Activated CD4-positive, alpha-beta T cell treated with anti-CD3 and anti-CD28 coated beads for 36 hours (primary cell): Measurements from ENCODE around the gene SLC22A13. TPM values are rescaled to one million over a fixed set of nuclear protein-coding genes. Genes with fewer than 3 reads are reported as not detected.

ENCODE experiments used
- ATAC-seq: fragments of 200-7000 bp; cut with Tn5 transposase; one replicate; pipeline ENCODE4 v1.10.0; 2021; ENCODE audit warnings: mild to moderate bottlenecking, moderate library complexity
- CTCF ChIA-PET: fragments of 350-600 bp; sonication (Branson Sonifier 250); formaldehyde crosslinking; loops from one replicate; lab custom pipeline; 2021; ENCODE audit warnings: antibody characterized with exemption; lab: Charles Lee
- POLR2A ChIA-PET: fragments of 350-600 bp; sonication (Branson Sonifier 250); formaldehyde crosslinking; loops from one replicate; lab custom pipeline; 2021; ENCODE audit warnings: antibody characterized with exemption, inconsistent platforms; lab: Charles Lee
- DNase-seq: peaks from one replicate; pipeline ENCODE4 v3.0.0-alpha.2; 2020
- H3K27ac Mint-ChIP-seq: one replicate; pipeline ENCODE4 v1.8.0; 2021; ENCODE audit warnings: mixed read lengths
- H3K27me3 Mint-ChIP-seq: one replicate; pipeline ENCODE4 v1.8.0; 2021; ENCODE audit warnings: mixed read lengths
- H3K36me3 Mint-ChIP-seq: one replicate; pipeline ENCODE4 v1.8.0; 2021; ENCODE audit warnings: low read depth, mixed read lengths
- H3K4me1 Mint-ChIP-seq: one replicate; pipeline ENCODE4 v1.8.0; 2021; ENCODE audit warnings: mixed read lengths
- H3K4me3 Mint-ChIP-seq: one replicate; pipeline ENCODE4 v1.8.0; 2021; ENCODE audit warnings: mild to moderate bottlenecking, moderate library complexity, mixed read lengths
- H3K9me3 Mint-ChIP-seq: one replicate; pipeline ENCODE4 v1.8.0; 2021; ENCODE audit warnings: low read depth, mixed read lengths
- intact Hi-C, 2 experiments: fragments of 100-400 bp; cut with DNase I in 1 of 2; cut with micrococcal nuclease in 1 of 2; formaldehyde crosslinking; loops; one replicate each; pipeline versions ENCODE4 v1.14.2 to v1.15.1; 2022 to 2024; cut with DNase I, micrococcal nuclease
- total RNA-seq, 2 experiments: library from RNA; stranded (reverse); gene quantifications; one replicate each; pipeline ENCODE4 v1.2.3, GENCODE V29; 2021

The SLC22A13 gene
- under 1 TPM; 0.21 TPM for total RNA-seq

GRCh38 chr3:38265604-38266307 lies at the start of gene SLC22A13:
TSS of gene SLC22A13 (plus strand) at chr3:38265812. CDS start at chr3:38265861, 49 bp downstream.
- ChIA-PET CTCF (no interaction called here), POLR2A (interaction anchor here (0.5 kb wide), 1 partner anchor 120 kb away, joined by 3 read pairs; no protein-coding TSS in a partner anchor)
- peaks cover 19% of the 10 kb centered on the region for H3K4me1 Mint-ChIP-seq
- ATAC-seq (no peak), DNase-seq (no peak)
- peaks cover 3% of the 10 kb centered on the region for H3K36me3 Mint-ChIP-seq
- intact Hi-C loops: no loop called here
- H3K27me3 Mint-ChIP-seq: no peaks in the 10 kb centered on the region
- no peak within 1 kb of the TSS for H3K27ac Mint-ChIP-seq
- H3K9me3 Mint-ChIP-seq: no peaks in the 10 kb centered on the region
- no peak within 1 kb of the TSS for H3K4me3 Mint-ChIP-seq

- intact Hi-C loops: no loop called here
- Mint-ChIP-seq H3K27me3 (no peaks in the 10 kb centered on the region), H3K4me3 (no peak overlapping the region), H3K9me3 (no peaks in the 10 kb centered on the region), H3K4me1 (peaks cover 11% of the 10 kb centered on the region), H3K36me3 (peaks cover 37% of the 10 kb centered on the region), H3K27ac (no peak overlapping the region)
- CTCF ChIA-PET: interaction anchor here (0.9 to 1.0 kb wide), 2 partner anchors 16 to 27 kb away, joined by 3 read pairs; no protein-coding TSS in a partner anchor
- ATAC-seq: no peak
- POLR2A ChIA-PET: no interaction called here
- DNase-seq: no peak
These were observed 45.9 kb upstream of the SLC22A13 start for GRCh38 chr3:38219609-38220197.

GRCh38 chr3:38221005-38221404 lies 44.6 kb upstream of the SLC22A13 start:
- intact Hi-C loops: no loop called here
- ATAC-seq (peak; percentile 82), DNase-seq (no peak)
- Mint-ChIP-seq H3K27me3 (no peaks in the 10 kb centered on the region), H3K36me3 (peaks cover 45% of the 10 kb centered on the region), H3K4me1 (peaks cover 11% of the 10 kb centered on the region), H3K4me3 (no peak overlapping the region), H3K9me3 (no peaks in the 10 kb centered on the region), H3K27ac (no peak overlapping the region)
- CTCF ChIA-PET: no interaction called here
- POLR2A ChIA-PET: no interaction called here

GRCh38 chr3:38222032-38222634 lies 43.5 kb upstream of the SLC22A13 start:
- intact Hi-C loops: no loop called here
- ATAC-seq: no peak
- Mint-ChIP-seq H3K4me3 (no peak overlapping the region), H3K36me3 (peaks cover 40% of the 10 kb centered on the region), H3K4me1 (peaks cover 15% of the 10 kb centered on the region), H3K27ac (no peak overlapping the region), H3K27me3 (no peaks in the 10 kb centered on the region), H3K9me3 (no peaks in the 10 kb centered on the region)
- ChIA-PET POLR2A (no interaction called here), CTCF (interaction anchor here (0.8 kb wide), 1 partner anchor 110 kb away, joined by 3 read pairs; no protein-coding TSS in a partner anchor)
- no peak for DNase-seq

GRCh38 chr3:38224357-38224756 lies 41.3 kb upstream of the SLC22A13 start:
- CTCF ChIA-PET: interaction anchor here (0.7 to 1.6 kb wide), 2 partner anchors 13 to 712 kb away, joined by 3 read pairs; no protein-coding TSS in a partner anchor
- H3K27ac Mint-ChIP-seq: no peak overlapping the region
- no peaks in the 10 kb centered on the region for H3K9me3 Mint-ChIP-seq
- peaks cover 39% of the 10 kb centered on the region for H3K36me3 Mint-ChIP-seq
- H3K4me1 Mint-ChIP-seq: peaks cover 20% of the 10 kb centered on the region
- no peak overlapping the region for H3K4me3 Mint-ChIP-seq
- H3K27me3 Mint-ChIP-seq: no peaks in the 10 kb centered on the region
- no peak for ATAC-seq
- intact Hi-C loops: no loop called here
- DNase-seq: no peak
- POLR2A ChIA-PET: no interaction called here

- ATAC-seq (peak; percentile 42), DNase-seq (no peak)
- POLR2A ChIA-PET: interaction anchor here (0.6 kb wide), 1 partner anchor 41 kb away, joined by 4 read pairs; no protein-coding TSS in a partner anchor
- Mint-ChIP-seq H3K9me3 (no peaks in the 10 kb centered on the region), H3K27ac (no peak overlapping the region), H3K27me3 (no peaks in the 10 kb centered on the region), H3K36me3 (peaks cover 55% of the 10 kb centered on the region), H3K4me3 (no peak overlapping the region), H3K4me1 (peaks cover 9% of the 10 kb centered on the region)
- CTCF ChIA-PET: interaction anchor here (0.5 to 0.8 kb wide), 2 partner anchors 8 to 44 kb away, joined by 3 read pairs; no protein-coding TSS in a partner anchor
- intact Hi-C loops: no loop called here
These were observed 39.3 kb upstream of the SLC22A13 start for GRCh38 chr3:38226273-38226672.

GRCh38 chr3:38227989-38228388 lies 37.6 kb upstream of the SLC22A13 start:
- Mint-ChIP-seq H3K4me1 (peaks cover 9% of the 10 kb centered on the region), H3K9me3 (no peaks in the 10 kb centered on the region), H3K27me3 (no peaks in the 10 kb centered on the region), H3K4me3 (no peak overlapping the region), H3K27ac (no peak overlapping the region), H3K36me3 (peaks cover 54% of the 10 kb centered on the region)
- intact Hi-C loops: no loop called here
- POLR2A ChIA-PET: no interaction called here
- DNase-seq (no peak), ATAC-seq (peak; percentile 57)
- CTCF ChIA-PET: interaction anchor here (1.3 kb wide), 1 partner anchor 14 kb away, joined by 3 read pairs; no protein-coding TSS in a partner anchor

GRCh38 chr3:38229036-38229435 lies 36.6 kb upstream of the SLC22A13 start:
- intact Hi-C loops: no loop called here
- no peaks in the 10 kb centered on the region for H3K27me3 Mint-ChIP-seq
- ChIA-PET CTCF (no interaction called here), POLR2A (interaction anchor here (0.8 kb wide), 1 partner anchor 45 kb away, joined by 7 read pairs; no protein-coding TSS in a partner anchor)
- ATAC-seq: no peak
- no peak overlapping the region for H3K4me3 Mint-ChIP-seq
- no peaks in the 10 kb centered on the region for H3K9me3 Mint-ChIP-seq
- peaks cover 9% of the 10 kb centered on the region for H3K4me1 Mint-ChIP-seq
- peaks cover 56% of the 10 kb centered on the region for H3K36me3 Mint-ChIP-seq
- no peak overlapping the region for H3K27ac Mint-ChIP-seq
- no peak for DNase-seq

- ChIA-PET CTCF (interaction anchor here (0.6 to 1.0 kb wide), 2 partner anchors 265 to 1335 kb away, joined by 3 read pairs; no protein-coding TSS in a partner anchor), POLR2A (no interaction called here)
- Mint-ChIP-seq H3K27ac (no peak overlapping the region), H3K9me3 (peaks cover 16% of the 10 kb centered on the region), H3K4me3 (no peak overlapping the region), H3K4me1 (no peaks in the 10 kb centered on the region), H3K27me3 (no peaks in the 10 kb centered on the region), H3K36me3 (peaks cover 68% of the 10 kb centered on the region)
- no peak for DNase-seq
- intact Hi-C loops: no loop called here
- ATAC-seq: no peak
These were observed 32.9 kb upstream of the SLC22A13 start for GRCh38 chr3:38232701-38233100.

- POLR2A ChIA-PET: no interaction called here
- CTCF ChIA-PET: no interaction called here
- Mint-ChIP-seq H3K4me3 (no peak overlapping the region), H3K27ac (no peak overlapping the region), H3K9me3 (peaks cover 27% of the 10 kb centered on the region), H3K36me3 (peaks cover 84% of the 10 kb centered on the region), H3K27me3 (no peaks in the 10 kb centered on the region), H3K4me1 (no peaks in the 10 kb centered on the region)
- intact Hi-C loops: no loop called here
- ATAC-seq (no peak), DNase-seq (no peak)
These were observed 30.1 kb upstream of the SLC22A13 start for GRCh38 chr3:38235466-38235865.

- peaks cover 75% of the 10 kb centered on the region for H3K36me3 Mint-ChIP-seq
- ATAC-seq: no peak
- H3K27ac Mint-ChIP-seq: no peak overlapping the region
- H3K4me1 Mint-ChIP-seq: no peaks in the 10 kb centered on the region
- H3K4me3 Mint-ChIP-seq: no peak overlapping the region
- CTCF ChIA-PET: interaction anchor here (0.7 to 1.7 kb wide), 4 partner anchors 18 to 122 kb away, joined by 3 to 6 read pairs (median 4); no protein-coding TSS in a partner anchor
- intact Hi-C loops: no loop called here
- DNase-seq: no peak
- H3K27me3 Mint-ChIP-seq: no peaks in the 10 kb centered on the region
- peaks cover 27% of the 10 kb centered on the region for H3K9me3 Mint-ChIP-seq
- POLR2A ChIA-PET: no interaction called here
These were observed 27.1 kb upstream of the SLC22A13 start for GRCh38 chr3:38238416-38239008.
